NT2/D1 (cell line): ENCODE data around the gene SGCD.

Experiments
- YY1 ChIP-seq: IDR thresholded peaks from 2 replicates; pipeline ENCODE4 v1.6.1; 2011; ENCODE audit not compliant: insufficient read length, insufficient read depth
- ZNF274 ChIP-seq: IDR thresholded peaks from 2 replicates; pipeline ENCODE4 v1.6.1; 2011; ENCODE audit warnings: mild to moderate bottlenecking, low read depth, low read length

GRCh38 chr5:156678484-156678883, 351.5 kb downstream of the SGCD start:
- TF ChIP-seq YY1 (no peak), ZNF274 (no peak)
